ENCODE results near the gene TMEM242.

Gene TMEM242

GRCh38 chr6:157268835-157269234, 54.5 kb downstream of the TMEM242 start:
- DNase-seq = no peak

GRCh38 chr6:157268396-157268795, 54.9 kb downstream of the TMEM242 start:
- DNase-seq = no peak

DNA sequence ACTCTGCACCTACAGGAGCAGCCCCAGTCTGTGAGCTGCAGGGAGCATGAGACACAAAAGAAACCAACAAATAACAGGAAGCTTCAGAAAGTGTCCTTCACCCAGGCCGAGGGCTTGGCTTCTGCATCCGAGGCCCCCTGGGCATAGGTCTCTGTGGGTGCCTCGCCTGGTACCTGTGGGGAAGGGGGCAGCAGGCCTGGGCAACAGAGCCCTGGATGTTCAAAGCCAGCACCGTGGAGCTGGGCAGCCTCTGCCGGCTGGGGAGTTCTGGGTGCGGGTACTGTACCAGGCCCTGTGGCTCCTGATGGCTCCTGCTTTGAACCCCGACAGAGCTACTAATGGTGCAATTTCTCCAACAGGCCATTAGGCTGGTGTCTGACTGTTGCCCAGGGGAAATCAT, 55.7 kb downstream of the TMEM242 start:
- DNase-seq = no peak

DNA sequence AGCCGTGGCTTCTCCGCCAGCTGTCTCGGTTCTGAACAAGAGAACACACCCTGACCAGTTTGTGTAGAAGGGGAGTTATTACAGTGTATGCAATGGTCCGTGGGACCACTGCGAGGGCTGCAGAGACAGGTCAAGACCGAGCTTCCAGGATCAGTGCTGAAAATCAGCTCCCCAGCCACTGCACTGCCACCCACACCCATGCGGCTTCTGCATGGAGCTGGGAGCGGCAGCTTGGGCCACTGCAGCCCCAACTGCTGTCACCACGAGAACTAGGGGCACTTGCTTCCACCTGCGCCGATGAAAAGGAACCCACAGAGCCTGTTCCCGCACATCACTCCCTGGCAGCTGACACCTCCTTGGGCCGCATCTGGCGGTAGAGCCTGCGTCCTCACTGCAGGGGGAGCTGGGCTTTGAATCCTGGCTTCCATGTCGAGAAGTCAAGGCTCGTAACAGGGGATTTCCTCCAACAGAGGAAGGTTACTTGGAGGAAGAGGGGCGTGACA, 56.2 kb downstream of the TMEM242 start:
- no peak for DNase-seq

DNA sequence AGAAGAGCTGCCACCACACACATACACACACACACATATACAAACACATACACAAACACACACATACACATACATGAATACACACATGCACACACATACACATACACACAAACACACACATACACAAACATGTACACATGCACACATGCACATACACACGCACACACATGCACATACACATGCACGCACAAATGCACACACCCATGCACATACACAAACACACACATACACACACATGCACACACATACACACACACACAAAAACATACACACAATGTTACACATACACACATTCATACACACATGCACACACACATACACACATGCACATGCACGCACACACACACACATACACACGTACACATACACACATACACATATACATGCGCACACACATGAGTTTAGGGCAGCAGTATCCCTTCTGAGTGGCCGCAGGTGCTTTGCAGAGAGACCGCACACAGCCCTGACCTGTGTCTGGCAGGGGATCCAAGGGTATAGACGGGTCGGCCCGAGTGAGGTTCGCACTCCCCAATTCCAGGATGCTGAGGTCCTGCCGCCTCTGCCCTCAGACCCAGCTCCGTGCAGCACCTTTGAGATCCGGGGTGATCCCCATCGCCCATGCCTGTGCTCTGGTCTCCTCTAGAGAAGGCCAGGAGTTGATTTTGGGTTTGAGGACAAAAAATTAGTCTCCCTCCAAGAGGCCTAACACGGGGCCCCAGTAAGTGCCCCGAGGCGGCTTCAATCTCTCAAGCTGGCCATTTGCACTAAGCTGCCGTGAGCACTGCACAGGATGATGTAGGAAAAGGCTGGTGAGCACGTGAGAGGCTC, 56.8 kb downstream of the TMEM242 start:
- DNase-seq = no peak

DNA sequence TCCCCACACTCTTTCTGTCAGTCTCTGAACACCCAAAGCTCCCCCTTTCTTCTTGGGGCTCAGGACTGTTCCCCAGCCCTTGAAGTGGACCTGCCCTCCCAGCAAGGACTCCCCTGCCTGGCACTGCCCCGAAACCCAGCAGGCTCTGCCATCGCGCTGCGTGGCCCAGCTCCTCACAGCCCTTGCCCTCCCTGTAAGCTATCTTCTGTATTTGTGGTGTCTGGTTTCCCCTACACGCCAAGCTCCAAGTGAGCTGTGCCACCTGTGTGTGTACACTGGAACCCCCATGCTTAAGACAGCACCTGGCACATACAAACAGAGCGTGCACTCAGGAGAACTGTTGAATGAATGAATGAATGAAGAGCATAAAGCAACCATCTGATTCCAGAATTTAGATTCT, 57.7 kb downstream of the TMEM242 start:
- no peak for DNase-seq

GRCh38 chr6:157265186-157265585, 58.1 kb downstream of the TMEM242 start:
- no peak for DNase-seq

DNA sequence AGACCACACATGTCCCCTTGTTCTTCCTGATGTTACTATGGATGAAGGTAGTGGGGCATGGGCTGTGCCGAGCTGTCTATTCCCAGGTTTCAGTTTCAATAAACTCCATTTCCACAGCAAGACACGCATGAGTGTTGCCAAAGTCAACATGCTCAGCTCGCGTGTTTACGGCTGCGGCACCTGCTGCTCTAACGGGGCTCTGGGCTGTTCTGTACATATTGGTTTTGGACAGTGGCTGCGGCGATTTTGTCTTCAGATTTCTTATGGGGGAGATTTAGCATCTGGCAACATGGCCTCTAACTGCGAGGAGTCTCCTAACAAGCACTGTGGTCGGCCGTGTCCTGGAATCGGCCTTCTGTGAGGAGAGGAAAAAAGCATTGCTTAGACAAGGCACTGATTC, 58.6 kb downstream of the TMEM242 start:
- DNase-seq = no peak

DNA sequence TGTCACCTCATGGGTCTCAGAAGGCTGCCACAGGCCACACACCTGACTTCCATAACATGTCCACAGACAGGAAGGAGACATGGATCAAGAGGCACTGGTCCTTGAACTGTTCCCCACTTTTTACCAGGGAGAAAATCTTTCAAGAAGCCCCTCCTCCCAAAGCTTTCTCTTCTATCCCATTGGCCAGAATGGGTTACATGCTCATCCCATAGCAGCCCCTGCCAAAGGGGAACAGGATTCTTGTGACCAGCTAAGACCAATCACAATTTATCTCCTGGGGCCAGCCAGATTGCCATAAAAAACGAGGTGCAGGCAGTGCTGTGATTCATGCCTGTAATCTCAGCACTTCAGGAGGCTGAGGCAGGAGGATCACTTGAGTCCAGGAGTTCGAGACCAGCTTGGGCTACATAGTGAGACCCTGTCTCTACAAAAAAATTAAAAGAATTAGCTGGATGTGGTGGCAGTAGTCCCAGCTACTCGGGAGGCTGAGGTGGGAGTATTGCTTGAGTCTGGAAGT, 59.4 kb downstream of the TMEM242 start:
- no peak for DNase-seq

- no peak for DNase-seq
These were observed 60.2 kb downstream of the TMEM242 start for GRCh38 chr6:157263146-157263545.

GRCh38 chr6:157261606-157262005, 61.7 kb downstream of the TMEM242 start:
- DNase-seq = no peak

- no peak for DNase-seq
These were observed 62.4 kb downstream of the TMEM242 start for GRCh38 chr6:157260735-157261410.

GRCh38 chr6:157259443-157259842, 63.9 kb downstream of the TMEM242 start:
- no peak for DNase-seq

DNA sequence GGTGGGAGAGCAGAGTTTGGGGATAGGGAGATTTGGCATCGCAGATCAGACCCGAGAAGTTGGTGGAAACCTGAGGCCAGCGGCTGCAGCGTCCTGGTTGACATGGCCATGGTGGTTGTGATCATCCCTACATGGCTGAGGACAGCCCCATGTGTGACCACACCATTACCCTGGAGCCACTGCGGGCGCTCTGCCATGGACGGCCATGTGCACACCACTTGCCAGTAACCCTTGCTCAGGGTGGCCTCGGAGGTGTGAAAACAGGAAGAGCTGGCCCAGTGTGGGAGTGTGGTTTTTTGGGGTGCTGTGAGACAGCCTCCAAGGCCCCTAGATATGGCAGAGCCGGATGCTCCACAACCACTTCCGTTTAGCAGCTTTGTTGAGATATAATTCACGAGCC, 64.4 kb downstream of the TMEM242 start:
- no peak for DNase-seq

DNA sequence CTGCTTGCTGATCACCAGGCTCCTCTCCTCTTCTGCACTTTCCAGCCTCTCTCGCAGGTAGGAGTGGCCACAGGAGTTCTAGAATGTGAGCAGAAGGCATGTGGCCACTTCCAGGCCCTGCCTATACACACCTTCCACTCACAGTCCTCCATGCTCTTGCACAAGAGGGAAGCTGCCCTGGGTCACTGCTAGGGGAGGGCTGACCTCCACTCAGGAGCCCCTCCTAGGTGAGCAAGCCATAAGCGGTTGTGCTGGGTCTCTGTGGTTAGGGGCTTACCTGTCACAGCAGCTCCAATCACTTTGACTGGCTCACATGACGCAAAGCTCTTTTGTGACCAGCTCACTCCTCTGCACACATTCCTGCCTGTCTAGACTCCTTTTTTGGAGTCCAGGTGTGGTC, 68.2 kb downstream of the TMEM242 start:
- no peak for DNase-seq

DNA sequence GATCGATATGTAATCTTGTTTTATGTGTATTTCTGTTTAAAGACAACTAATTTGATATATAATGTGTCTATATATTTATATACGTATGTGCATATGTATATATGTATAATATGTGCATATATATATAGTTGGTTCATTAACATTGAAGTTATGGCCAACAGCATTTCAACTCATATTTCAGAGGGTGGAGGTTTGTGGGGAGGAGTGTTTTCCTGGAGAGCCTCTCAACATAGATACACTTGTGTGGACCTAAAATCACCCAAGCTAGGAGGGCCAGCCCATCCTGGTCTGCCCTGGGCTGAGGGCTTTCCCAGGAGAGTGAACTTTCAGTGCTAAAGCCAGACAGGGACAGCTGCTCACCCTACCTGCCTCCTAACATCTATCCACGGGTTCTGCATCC, 68.8 kb downstream of the TMEM242 start:
- no peak for DNase-seq

- DNase-seq = no peak
These were observed 69.6 kb downstream of the TMEM242 start for GRCh38 chr6:157253699-157254098.

DNA sequence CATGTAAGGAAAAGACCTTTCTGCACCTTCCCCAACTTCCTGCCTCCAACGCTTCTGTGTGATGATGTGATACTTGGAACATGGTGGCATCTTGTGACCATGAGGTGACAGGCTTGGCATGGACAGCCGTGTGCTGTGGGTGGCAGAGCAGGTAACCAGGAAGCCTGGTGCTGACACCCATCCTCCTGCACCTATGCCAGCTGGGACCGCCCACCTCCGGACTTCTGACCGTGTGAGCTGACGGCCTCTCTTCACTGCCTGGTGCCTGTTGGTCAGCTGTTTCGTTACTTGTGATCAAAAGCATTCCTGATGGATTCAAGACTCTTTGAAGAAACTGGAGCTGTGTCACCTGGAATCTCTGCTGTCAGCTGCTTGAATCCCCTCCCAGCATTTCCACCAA, 70.3 kb downstream of the TMEM242 start:
- DNase-seq = no peak

- no peak for DNase-seq
These were observed 71.6 kb downstream of the TMEM242 start for GRCh38 chr6:157251586-157252247.

- no peak for DNase-seq
These were observed 73.5 kb downstream of the TMEM242 start for GRCh38 chr6:157249826-157250225.

- no peak for DNase-seq
These were observed 75.1 kb downstream of the TMEM242 start for GRCh38 chr6:157248264-157248663.

DNA sequence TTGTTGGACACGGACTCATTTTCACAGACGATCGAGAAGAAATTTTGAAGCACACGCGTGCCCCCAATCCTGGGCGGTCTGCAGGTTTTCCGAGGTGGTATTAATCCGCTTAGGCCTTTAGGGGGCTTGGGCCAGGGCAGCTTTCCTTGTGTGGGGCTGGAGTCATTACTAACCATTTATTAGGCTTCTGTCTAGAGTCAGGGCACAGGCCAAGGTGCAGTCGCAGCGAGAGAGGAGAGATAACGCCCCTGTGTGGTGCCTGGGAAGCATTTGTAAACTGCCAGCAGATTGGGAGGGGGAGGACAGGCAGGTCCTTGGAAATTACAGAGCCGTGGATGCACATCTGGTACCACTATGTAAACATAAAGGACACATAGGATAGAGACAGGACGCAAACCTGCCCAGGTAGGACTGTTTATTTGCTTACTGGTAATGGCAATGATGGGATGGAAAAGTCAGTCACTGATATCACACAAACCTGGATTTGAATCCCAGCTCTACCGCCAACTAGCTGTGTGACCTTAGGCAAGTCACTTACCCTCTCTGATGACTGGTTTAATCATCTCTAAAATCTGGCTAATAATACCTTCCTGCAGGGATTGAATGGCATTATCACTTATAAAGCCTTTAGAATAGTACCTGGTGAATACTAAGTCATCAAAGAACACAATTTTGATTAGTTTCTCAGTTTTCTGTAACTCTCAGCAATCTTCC, 76.4 kb downstream of the TMEM242 start:
- DNase-seq = no peak
